GM18907 (cell line): ENCODE data around the gene ITFG1.
"Not testable (repeated sequence)": the region's sequence is repeated elsewhere in the genome, so short reads cannot be mapped to it uniquely, and the experiment has no call there.

Source experiments
- ATAC-seq: cut with Tn5 transposase; IDR thresholded peaks from one replicate; pipeline ENCODE4 v1.9.1; 2021; ENCODE audit warnings: mild to moderate bottlenecking, moderate library complexity; ENCODE audit not compliant: unreplicated experiment

ITFG1 gene

DNA sequence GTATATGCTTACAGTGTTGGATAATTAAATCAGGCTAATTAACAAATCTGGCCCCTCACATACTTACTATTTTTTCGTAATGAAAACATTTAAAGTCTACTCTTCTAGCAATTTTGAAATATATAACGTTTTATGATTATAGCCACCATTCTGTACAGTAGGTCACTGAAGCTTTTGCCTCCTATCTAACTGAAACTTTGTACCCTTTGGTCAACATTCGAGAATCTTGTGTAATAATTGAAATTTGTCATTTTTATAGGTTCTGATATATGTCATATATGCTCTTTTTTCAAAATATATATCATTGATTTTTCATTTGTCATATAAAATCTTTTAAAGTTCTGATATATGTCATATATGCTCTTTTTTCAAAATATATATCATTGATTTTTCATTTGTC lies 12.9 kb upstream of the ITFG1 start:
- ATAC-seq: no peak

DNA sequence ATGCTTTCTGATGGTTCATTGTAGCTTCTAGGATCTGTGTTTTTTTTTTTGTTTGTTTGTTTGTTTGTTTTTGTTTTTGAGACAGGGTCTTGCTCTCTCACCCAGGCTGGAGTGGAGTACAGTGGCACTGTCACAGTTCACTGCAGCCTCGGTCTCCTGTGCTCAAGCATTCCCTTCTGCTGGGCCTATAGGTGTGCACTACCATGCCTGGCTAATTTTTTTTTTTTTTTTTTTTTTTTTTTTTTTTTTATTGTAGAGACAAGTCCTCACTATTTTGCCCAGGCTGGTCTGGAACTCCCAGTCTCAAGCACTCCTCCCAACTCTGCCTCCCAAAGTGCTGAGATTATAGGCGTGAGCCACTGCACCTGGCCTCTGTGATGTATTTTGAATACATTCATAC lies 12.1 kb upstream of the ITFG1 start:
- ATAC-seq: not testable (repeated sequence)

DNA sequence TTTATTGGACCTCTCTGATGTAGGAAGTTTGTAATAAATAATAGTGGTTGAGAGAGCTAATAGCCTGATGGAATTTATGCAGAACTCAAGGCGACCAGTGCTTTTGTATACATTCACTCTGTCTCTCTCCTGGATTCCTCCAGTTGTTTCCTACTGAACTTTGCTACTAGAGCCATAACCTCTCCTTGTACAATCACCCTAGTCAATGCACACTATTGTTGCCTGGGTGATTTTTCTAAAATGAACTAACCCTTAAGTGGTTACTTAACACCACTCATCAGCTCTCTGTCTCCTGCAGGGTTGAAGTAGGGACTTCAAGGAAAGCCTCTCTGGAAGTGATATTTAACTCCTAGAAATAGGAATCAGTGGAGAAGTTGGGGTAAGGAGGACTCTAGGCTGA lies 9.9 kb upstream of the ITFG1 start:
- ATAC-seq: no peak

DNA sequence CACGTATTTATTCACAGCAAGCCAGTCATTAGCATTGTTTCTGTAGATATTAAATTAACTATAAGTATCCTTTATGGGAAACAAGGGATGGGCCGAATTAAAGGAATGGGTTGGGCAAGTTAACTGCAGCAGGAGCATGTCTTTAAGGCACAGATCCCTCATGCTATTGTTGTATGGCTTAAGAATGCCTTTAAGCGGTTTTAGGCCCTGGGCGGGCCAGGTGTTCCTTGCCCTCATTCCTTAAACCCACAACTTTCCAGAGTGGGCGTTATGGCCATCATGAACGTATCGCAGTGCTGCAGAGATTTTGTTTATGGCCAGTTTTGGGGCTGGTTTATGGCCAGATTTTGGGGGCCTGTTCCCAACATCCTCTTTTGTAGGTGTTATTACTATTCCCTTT lies 9.3 kb upstream of the ITFG1 start:
- ATAC-seq: no peak

DNA sequence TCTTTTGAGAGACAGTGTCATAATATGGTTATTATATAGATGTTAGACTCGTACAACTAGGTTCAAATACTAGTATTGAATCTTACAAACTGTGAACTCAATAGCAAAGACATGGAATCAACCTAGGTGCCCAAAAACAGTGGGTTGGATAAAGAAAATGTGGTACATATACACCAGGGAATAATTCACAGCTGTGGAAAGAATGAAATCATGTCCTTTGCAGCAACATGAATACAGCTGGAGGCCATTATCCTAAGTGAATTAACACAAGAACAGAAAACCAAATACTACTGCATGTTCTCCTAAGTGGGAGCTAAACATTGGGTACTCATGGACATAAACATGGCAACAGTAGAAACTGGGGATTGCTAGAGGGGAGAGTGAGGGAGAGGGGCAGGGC lies 8.4 kb upstream of the ITFG1 start:
- no peak for ATAC-seq

DNA sequence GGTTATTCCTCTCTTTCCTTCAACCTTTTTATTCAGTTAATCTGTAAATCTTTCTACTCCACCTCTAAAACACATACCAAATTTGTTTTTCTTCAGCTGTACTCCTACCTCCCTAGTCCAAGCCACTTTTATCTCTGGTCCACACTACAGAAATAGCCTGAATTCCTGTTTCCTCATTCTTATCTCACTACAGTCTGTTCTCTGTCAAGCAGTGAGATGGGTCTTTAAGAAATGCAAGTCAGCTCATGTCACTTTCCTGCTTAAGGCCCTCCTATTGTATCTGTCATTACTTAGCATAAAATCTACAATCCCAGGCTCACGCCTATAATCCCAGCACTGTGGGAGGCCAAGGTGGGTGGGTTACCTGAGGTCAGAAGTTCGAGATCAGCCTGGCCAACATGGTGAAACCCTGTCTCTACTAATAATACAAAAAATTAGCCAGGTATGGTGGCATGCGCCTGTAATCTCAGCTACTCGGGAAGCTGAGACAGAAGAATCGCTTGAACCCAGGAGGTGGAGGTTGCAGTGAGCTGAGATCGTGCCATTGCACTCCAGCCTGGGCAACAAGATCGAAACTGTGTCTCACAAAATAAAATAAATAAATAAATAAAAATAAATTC lies 7.3 kb upstream of the ITFG1 start:
- not testable (repeated sequence) for ATAC-seq

DNA sequence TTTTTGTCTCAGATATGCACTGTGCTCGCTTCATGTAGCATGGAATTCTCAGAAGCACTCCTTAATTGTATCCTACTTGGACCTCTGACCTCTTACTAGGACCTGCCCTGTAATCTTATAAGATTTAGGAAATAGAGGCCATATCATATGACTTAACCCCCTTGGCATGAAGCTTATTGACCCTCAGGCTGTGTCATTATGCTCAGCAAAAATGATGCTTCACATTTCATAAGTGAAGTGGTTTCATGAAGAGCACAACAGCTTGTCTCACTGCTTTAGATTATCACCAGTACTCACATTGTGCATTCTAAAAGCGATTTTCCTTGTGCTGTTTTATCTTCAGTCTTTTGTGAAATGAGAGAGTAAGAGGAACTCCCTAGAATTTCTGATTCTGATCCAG lies 6.6 kb upstream of the ITFG1 start:
- ATAC-seq: no peak

DNA sequence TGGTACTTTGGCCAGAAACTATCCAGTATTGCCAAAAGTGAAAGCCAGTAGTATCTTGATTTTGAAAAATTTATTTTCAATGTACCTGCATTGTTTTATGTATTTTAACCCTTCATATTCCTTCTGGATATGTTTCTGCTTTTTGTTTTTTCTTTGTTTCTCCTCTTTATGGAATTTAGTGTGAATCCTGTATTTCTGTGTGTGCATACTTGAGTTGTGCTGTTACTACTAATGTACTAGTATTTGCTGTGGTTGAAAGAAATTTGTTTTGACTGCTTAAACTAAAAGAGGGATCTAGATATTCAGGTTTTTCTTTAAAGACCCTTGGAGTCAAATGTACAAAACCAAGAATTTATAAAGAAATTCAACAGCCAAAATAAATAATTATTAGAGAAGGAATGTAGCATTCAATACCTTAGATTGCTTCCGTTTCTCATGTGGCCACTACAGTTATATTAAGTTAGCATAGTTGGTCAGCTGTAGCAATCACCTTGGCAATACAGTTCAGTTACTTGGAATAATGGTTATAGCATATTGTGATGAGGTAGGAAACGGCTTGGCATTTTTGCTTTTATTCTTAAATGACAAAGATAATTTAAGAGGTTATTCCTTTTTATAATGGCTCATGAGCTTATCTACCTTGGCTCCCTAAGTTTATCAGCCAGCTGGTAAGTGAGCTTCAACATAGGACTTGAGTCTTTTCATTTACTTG lies 5.2 kb upstream of the ITFG1 start:
- no peak for ATAC-seq

DNA sequence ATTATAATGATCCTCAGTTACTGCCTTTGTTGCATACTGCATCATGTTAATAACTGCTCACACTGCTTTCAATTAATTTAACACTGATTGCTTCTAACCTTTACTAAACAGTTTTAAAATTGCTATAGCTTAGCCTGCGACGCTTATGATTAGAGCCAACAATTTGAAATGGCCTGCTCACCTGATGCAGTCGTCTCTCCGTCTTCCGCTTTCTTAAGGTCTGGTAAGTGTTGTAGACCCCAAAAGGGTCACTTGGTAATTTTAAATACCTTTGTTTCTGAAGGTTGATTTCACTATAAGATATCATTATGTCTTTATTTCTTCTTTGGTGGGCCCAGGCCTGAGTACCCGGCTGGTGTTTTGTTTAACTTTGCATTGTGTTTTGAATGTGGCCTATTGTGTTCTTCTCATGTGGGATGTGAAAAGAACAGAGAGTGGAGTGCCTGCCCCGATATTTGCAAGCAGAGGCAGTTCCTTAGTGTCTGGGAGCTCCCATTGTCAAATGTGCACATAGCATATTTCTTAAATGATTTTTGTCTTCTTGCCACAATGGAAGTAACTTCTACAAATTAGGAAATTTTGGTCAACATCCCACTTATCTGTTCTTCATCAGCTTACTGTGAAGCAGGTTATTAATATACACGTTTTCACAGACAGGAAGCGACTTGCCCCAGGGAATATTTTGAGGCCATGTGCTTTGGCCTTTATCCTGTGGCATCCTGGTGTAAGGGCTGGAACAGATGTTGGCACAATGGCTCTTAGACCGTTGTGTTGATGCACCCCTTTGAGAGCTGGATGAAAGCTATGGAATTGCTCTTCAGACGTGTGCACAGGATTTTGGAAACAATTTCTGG lies 3.1 kb upstream of the ITFG1 start:
- no peak for ATAC-seq

DNA sequence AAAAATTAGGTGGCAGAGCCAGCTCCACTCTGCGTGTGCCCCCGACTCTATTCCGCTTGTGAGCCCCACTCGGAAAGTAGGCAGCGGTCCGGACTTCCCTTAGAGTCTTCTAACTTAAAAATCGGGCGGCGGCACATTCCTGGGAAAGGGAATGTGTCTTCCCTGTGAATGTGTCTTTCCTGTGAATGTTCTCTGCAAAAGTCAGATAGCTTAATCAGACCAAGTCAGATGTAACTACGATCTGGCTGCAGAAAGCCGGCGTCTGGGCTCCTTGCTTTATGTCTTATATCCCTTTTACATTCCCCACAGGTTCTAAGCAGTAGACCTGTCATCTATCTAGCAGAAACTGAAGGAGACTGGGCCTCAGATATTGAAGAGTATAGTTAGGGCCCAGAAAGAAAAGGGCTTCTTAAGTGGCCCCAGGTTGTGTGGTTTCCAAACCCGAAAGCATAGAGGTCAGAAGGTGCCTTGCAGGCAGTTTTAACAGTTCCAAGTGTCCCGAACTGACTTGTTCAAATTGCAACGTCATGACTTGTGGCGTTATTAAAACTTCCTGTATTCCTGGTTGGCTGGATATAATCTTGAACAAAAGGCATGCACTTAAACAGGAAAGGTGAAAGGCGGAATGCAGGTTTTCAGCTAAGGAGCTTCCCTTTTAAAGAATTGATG lies 869 bp upstream of the ITFG1 start:
- peak; percentile 29 for ATAC-seq

DNA sequence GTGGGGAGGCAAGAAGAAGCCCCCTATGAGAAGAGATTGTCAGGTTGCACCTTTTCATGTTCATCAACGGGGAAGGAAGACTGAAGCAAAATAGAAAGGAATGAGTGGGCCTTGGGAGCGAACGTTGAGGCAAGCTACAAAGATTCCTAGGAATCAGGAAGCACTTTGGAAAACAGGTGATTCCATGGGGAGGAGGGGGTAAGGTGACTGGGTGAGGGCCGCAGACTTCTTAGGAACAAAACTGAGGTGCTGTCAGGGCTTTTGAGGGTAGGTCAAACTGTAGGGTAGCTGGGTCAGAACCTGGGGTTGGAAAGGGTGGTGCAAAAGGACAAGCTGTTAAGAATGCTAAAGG lies 528 bp downstream of the ITFG1 start:
- ATAC-seq: no peak

DNA sequence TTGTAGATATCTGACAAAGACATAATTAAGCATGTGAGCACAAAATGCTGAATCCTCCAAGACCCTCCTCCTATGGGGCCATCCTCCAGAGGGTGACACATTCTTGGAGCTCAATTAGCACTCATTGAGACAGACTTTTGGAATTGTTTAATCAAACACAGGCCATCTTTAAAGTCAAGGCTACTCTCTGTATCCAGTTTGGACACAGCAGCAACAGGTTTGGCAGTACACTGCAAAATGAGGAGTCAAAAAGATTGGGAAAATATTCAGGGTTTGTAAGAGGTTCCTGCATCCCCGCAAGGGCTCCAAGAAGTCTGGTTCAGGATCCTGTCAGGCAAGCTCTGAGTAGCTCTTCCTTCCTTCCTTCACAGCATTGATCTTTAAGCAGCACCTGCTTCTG lies 1.3 kb downstream of the ITFG1 start:
- no peak for ATAC-seq

DNA sequence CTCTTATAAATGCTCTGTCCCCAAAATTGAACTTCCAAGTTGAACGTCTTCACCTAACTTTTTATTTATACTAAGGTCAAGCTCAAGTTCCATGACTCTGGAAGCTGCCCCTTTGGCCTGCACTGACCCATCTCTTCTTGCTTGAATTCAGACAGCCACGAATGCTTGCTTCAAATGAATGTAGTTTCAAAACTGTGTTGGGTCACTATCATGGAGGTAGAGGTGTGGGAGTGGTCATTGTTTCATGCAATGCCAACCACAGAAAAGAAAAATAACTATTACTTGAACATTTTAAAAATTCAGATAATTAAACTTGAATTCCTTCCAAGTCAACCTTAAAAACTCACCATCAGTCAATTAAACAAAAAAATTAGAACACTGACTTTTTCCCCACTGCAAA lies 2.5 kb downstream of the ITFG1 start:
- ATAC-seq: no peak

DNA sequence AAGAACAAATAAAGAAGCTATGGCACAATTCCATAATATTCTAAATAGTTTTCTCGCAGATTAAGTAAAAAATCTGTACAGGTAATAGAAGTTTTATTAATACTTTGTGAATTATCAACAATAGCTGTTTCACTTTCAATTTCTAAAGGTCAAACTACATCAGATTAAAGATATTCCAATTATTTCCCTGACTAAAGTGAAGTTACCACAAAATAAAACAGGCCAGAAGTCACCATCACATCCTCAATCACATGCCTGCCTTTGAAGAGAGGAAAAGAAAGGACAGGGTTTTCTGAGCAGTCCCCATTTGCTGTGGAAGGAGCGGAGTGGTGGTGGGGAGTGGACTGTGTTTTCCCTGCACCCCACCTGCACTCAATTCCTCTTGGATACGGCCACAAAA lies 11.1 kb downstream of the ITFG1 start:
- no peak for ATAC-seq

DNA sequence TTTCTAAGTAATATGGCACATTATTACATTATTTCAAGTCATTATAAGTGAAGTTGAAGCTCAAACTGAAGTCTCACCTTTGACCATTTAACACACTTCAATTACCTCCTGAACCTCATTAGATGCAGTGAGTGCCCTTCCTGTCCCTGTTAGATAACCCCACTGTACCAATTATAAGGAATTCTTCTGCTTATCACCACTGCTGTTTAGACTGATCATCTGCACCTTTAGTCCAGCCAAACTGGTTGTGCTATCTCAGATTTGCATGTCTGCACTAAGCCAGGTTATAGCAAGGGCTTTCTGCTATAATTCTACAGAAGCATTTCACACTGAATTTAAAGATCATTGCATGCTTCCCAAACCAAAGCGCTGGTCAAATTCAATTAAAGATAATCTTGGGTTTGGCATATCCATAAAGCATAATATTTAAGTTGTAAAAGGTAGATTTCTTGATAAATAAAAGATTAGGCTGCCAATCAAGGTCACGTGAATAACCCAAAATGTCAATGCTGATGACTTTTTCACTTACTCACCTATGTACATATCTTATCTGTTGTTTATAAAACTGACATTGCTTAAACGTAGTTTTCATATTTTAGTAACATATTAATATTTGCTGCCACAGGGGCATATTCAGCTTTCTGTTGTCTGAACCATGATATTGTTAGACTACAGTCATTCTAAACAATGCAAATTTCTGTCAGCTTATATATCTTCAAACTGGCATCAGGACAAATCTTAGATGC lies 11.9 kb downstream of the ITFG1 start:
- ATAC-seq: no peak

DNA sequence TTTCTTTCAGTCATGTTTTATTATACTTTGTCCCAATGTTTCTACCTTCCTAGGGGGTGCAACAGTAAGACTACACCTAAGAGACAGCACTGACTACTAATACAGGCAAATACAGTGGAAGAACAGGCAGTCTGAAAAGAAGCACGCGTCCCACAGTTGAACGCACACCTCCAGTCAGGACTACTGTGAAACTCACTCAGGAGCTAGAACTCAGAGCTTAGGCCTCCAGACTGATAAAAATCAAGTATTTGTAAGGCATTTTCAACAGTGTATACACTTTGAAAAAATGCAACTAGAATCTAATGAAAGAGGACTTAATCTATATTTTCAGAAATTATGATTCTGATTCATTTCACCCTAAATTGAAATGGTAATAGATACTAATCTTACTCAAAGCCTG lies 14.4 kb downstream of the ITFG1 start:
- no peak for ATAC-seq

DNA sequence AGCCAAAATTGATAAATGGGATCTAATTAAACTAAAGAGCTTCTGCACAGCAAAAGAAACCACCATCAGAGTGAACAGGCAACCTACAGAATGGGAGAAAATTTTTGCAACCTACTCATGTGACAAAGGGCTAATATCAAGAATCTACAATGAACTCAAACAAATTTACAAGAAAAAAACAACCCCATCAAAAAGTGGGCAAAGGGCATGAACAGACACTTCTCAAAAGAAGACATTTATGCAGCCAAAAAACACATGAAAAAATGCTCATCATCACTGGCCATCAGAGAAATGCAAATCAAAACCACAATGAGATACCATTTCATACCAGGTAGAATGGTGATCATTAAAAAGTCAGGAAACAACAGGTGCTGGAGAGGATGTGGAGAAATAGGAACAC lies 18.0 kb downstream of the ITFG1 start:
- ATAC-seq: not testable (repeated sequence)

DNA sequence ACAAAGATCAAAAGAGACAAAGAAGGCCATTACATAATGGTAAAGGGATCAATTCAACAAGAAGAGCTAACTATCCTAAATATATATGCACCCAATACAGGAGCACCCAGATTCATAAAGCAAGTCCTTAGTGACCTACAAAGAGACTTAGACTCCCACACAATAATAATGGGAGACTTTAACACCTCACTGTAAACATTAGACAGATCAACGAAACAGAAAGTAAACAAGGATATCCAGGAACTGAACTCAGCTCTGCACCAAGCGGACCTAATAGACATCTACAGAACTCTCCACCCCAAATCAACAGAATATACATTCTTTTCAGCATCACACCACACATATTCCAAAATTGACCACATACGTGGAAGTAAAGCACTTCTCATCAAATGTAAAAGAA lies 20.8 kb downstream of the ITFG1 start:
- ATAC-seq: not testable (repeated sequence)

DNA sequence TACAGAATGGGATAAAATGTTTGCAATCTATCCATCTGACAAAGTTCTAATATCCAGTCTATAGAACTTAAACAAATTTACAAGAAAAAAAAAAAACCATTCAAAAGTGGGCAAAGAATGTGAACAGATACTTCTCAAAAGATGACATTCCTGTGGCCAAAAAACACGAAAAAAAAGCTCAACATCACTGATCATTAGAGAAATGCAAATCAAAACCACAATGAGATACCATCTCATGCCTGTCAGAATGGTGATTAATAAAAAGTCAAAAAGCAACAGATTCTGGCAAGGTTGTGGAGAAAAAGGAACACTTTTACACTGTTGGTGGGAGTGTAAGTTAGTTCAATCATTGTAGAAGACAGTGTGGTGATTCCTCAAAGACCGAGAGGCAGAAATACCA lies 26.6 kb downstream of the ITFG1 start:
- not testable (repeated sequence) for ATAC-seq

DNA sequence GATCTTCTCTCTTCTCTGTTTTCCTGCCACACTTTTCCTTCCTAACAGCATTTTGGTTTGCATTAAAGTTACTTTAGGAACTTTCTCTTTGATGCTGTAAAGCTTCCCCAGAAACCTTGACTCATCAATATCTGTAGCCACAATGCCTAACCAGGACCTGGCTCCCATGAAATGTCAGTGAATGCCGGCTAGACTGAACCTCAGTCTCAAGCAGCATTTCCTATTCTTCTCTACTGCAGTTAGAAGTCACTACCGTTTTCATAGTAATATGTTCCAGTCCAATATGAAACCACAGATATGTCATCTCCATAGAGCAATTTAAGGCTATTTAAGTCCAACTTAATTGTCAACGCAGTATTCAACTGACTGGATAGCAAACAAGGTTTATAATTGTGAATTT lies 28.9 kb downstream of the ITFG1 start:
- no peak for ATAC-seq

DNA sequence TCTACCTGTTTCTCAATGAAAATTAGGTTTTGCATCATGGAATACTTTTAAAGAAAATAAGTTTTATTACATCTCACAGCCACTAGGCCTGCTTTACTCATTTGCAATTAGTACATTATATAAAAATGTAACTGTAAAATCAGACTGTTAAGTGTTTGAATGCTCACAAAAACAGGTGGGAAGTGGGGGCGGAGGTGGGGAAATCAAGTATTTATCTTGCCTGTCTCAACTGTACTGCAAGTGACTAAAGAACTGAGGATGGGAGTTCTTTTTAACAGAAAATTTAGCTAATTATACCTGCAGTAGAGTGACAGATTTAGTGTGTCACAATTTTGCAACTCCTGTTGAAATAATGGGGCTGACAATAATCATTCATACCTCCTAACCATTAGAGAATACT lies 34.1 kb downstream of the ITFG1 start:
- ATAC-seq: no peak
